ENCODE results near the gene KRT84. TPM values are rescaled to one million over a fixed set of nuclear protein-coding genes. Genes with fewer than 3 reads are reported as not detected.

Gene KRT84
- total RNA-seq, 1 experiment from 2014 or later, result not detected

GRCh38 chr12:52369211-52369610, 16.2 kb downstream of the KRT84 start:
- no peaks in the 10 kb centered on the region for H3K9me2 ChIP-seq (ENCODE audit: insufficient read depth)
- no peak for ATAC-seq
- H3K27me3 ChIP-seq (ENCODE audit: insufficient read depth, low read length), result no peaks in the 10 kb centered on the region
- POLR2A ChIA-PET, result no interaction called here
- CTCF ChIA-PET, result interaction anchor here (1.0 to 1.2 kb wide), 2 partner anchors 225 to 501 kb away, joined by 3 to 5 read pairs; no protein-coding TSS in a partner anchor
- no peak overlapping the region for H3K9ac ChIP-seq (ENCODE audit: low read length)
- H3K4me2 ChIP-seq (ENCODE audit: low read length), result no peak overlapping the region
- H4K20me1 ChIP-seq (ENCODE audit: insufficient read depth), result no peaks in the 10 kb centered on the region
- RAD21 ChIA-PET (ENCODE audit: low non-redundant PET in 1 of 2, low total read pairs in 2 of 2, uncharacterized antibody in 2 of 2, unreplicated experiment in 2 of 2), result no interaction called here
- peaks cover 0 to 7% of the 10 kb centered on the region in 2 experiments; a peak in 1 of 4 replicates for H3K9me3 ChIP-seq (ENCODE audit: control insufficient read depth in 1 of 2, insufficient read depth in 1 of 2, low read depth in 1 of 2, low read length in 2 of 2)
- peaks cover 0 to 2% of the 10 kb centered on the region in 2 experiments; a peak in 1 of 4 replicates for H3K4me1 ChIP-seq (ENCODE audit: control insufficient read depth in 1 of 2, insufficient read depth in 2 of 2, low read length in 2 of 2)
- no peak for TF ChIP-seq ZNF274 (IDR thresholded peaks at IDR 0.05; ENCODE audit: low read depth, low read length)
- TF ChIP-seq POLR2A (IDR thresholded peaks at IDR 0.05; ENCODE audit: borderline replicate concordance, extremely low read depth, insufficient read depth, insufficient read length), result no peak
- TF ChIP-seq CTCF (IDR thresholded peaks at IDR 0.05 in 2 of 3, conservative IDR thresholded peaks at IDR 0.05 in 1 of 3; ENCODE audit: borderline replicate concordance in 1 of 3, insufficient read depth in 1 of 3, low read depth in 2 of 3, low read length in 2 of 3), result no peak
- no peak for TF ChIP-seq FOSL1 (IDR thresholded peaks at IDR 0.05; ENCODE audit: low read depth)
- no peak for TF ChIP-seq POLR2AphosphoS5 (IDR thresholded peaks at IDR 0.05; ENCODE audit: low read depth, low read length)
- TF ChIP-seq SIN3A (IDR thresholded peaks at IDR 0.05; ENCODE audit: low read depth), result no peak
- TF ChIP-seq JUND (IDR thresholded peaks at IDR 0.05), result no peak
- no peak for TF ChIP-seq YY1 (IDR thresholded peaks at IDR 0.05; ENCODE audit: extremely low read depth, insufficient replicate concordance, low read depth, low read length)
- no peak for TF ChIP-seq ZFX (IDR thresholded peaks at IDR 0.05)
- no peak overlapping the region for H3K4me3 ChIP-seq (replicated peaks in 1 of 2; ENCODE audit: low read depth in 1 of 2, low read length in 2 of 2)
- no TSS peak for BruUV-seq (replicated peaks)
- intact Hi-C loops (cut with micrococcal nuclease), result no loop called here
- DNase-seq (ENCODE audit: low read depth, low spot score), result no peak
- no peaks in the 10 kb centered on the region for H3K79me2 ChIP-seq (ENCODE audit: insufficient read depth, low read length)
- H3K36me3 ChIP-seq (ENCODE audit: control insufficient read depth in 1 of 2, insufficient read depth in 2 of 2, low read length in 2 of 2), result no peaks in the 10 kb centered on the region
- no peak overlapping the region for H2AFZ ChIP-seq (ENCODE audit: low read depth, low read length, poor library complexity, severe bottlenecking)
- H3K27ac ChIP-seq (ENCODE audit: low read depth, low read length), result no peak overlapping the region

- no TSS peak for BruUV-seq (replicated peaks)
- Histone ChIP-seq H3K27me3 (ENCODE audit: insufficient read depth, low read length) (no peaks in the 10 kb centered on the region), H4K20me1 (ENCODE audit: insufficient read depth) (no peaks in the 10 kb centered on the region), H3K9me2 (ENCODE audit: insufficient read depth) (no peaks in the 10 kb centered on the region), H3K4me3 (replicated peaks in 1 of 2; ENCODE audit: low read depth in 1 of 2, low read length in 2 of 2) (no peak overlapping the region), H2AFZ (ENCODE audit: low read depth, low read length, poor library complexity, severe bottlenecking) (no peak overlapping the region), H3K79me2 (ENCODE audit: insufficient read depth, low read length) (no peaks in the 10 kb centered on the region), H3K9me3 (ENCODE audit: control insufficient read depth in 1 of 2, insufficient read depth in 1 of 2, low read depth in 1 of 2, low read length in 2 of 2) (no peaks in the 10 kb centered on the region), H3K36me3 (ENCODE audit: control insufficient read depth in 1 of 2, insufficient read depth in 2 of 2, low read length in 2 of 2) (no peaks in the 10 kb centered on the region), H3K4me2 (ENCODE audit: low read length) (no peak overlapping the region), H3K9ac (ENCODE audit: low read length) (no peak overlapping the region), H3K4me1 (ENCODE audit: control insufficient read depth in 1 of 2, insufficient read depth in 2 of 2, low read length in 2 of 2) (peaks cover 0 to 2% of the 10 kb centered on the region in 2 experiments; a peak in 1 of 4 replicates), H3K27ac (ENCODE audit: low read depth, low read length) (no peak overlapping the region)
- no peak for DNase-seq (ENCODE audit: low read depth, low spot score)
- CTCF ChIA-PET, result interaction anchor here (1.0 to 1.4 kb wide), 2 partner anchors 224 to 502 kb away, joined by 3 to 6 read pairs; no protein-coding TSS in a partner anchor
- intact Hi-C loops (cut with micrococcal nuclease), result no loop called here
- RAD21 ChIA-PET (ENCODE audit: low non-redundant PET in 1 of 2, low total read pairs in 2 of 2, uncharacterized antibody in 2 of 2, unreplicated experiment in 2 of 2), result no interaction called here
- POLR2A ChIA-PET, result no interaction called here
- TF ChIP-seq CBX3 (IDR thresholded peaks at IDR 0.05; ENCODE audit: low read depth) (no peak), REST (IDR thresholded peaks at IDR 0.05; ENCODE audit: low read depth) (no peak), JUND (IDR thresholded peaks at IDR 0.05) (no peak), MAX (IDR thresholded peaks at IDR 0.05) (no peak), SIN3A (IDR thresholded peaks at IDR 0.05; ENCODE audit: low read depth) (no peak)
- ATAC-seq, result no peak
Observed at GRCh38 chr12:52368508-52368907, 16.9 kb downstream of the KRT84 start.

Measured in HCT116 (cell line).